Fibroblast of villous mesenchyme (primary cell): ENCODE results near the gene LILRB3. TPM values are rescaled to one million over a fixed set of nuclear protein-coding genes. Genes with fewer than 3 reads are reported as not detected.
"Not testable (repeated sequence)": the region's sequence is repeated elsewhere in the genome, so short reads cannot be mapped to it uniquely, and the experiment has no call there.

Experiments
- DNase-seq: peaks from one replicate; pipeline ENCODE4 v3.0.0-alpha.2; 2010; ENCODE audit warnings: low read depth
- H3K4me3 ChIP-seq: 2 replicates; pipeline ENCODE4 v1.5.1; 2011; ENCODE audit warnings: low read depth, mild to moderate bottlenecking, low read length
- CTCF ChIP-seq: IDR thresholded peaks from 2 replicates; pipeline ENCODE4 v1.5.1; 2012; ENCODE audit warnings: low read depth, mild to moderate bottlenecking, low read length; ENCODE audit not compliant: insufficient read depth
- total RNA-seq: library from RNA; depleted of rRNA; stranded (reverse); fragments of >200 nt; gene quantifications from 2 replicates; pipeline ENCODE4 v1.2.3, GENCODE V29; 2012

LILRB3 gene
- total RNA-seq, 1 donor = not detected

DNA sequence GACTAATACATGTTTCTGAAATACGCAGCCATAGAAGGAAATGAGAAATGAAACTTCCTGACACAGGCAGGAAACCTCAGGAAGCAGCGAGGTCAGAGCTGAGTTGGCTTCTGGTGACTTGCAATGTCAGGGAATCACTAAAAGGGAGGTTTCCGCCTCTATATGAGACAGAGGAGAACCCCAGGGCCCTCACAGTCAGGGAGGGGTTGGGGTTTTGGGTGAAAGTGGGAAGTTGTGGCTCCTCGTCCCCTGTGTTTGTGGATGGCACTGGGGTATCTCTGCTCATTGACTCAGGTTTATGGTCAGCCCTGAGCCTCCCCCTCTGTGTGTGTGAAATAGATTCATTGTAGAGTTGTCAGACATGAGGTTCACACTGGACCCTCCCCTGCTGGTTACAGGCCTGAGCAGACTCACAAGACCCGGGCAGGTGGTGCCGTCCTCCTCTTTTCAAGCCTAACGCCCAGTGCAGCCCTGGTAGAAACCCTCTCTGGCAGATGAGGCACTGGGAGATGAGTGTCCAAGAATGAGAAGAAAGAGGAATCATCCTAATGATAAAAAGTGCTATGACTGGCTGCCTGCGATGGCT, 25.3 kb upstream of the LILRB3 start:
- no peak for DNase-seq

DNA sequence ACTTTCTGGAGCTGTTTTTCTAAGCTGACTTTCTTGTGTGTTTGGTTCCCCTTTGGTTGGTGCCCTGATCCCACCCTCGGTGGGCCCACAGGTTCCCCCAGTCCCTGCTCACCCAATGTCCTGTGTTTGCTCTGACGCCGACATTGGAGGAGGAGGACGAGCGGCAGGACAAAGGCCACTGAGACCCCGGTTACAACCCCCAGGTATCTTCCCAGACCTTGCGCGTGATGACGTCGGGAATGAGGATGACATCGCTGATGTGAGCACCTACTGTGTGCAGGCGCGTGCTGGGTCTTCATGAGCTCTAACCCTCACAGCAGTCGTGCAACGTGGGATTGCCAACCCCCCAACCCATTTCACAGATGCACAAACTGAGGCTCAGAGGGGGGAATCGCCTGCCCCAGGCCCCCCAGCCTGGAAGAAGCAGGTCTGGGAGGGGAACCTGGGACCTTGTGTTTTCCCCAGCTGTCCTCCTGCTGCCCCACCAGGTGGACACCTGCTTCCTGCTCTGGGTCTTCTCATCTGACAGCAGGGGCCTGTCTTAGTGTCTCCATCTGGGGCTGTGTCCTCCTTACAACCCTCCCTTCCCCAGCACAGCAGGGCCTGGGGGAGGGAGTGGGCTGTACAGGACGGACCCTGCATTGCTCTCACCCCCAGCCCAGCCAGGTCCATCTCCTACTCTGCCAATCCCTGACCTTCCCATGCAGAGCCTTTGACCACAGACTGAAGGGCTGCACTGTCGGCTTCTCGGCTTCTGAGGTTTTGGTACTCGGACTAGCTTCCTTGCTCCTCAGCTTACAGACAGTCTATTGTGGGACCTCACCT, 24.5 kb upstream of the LILRB3 start:
- TF ChIP-seq CTCF = no peak
- H3K4me3 ChIP-seq = no peak overlapping the region
- DNase-seq = no peak

More for the DNA sequence above, 25.3 kb upstream of the LILRB3 start:
- no peak overlapping the region for H3K4me3 ChIP-seq
- no peak for TF ChIP-seq CTCF

DNA sequence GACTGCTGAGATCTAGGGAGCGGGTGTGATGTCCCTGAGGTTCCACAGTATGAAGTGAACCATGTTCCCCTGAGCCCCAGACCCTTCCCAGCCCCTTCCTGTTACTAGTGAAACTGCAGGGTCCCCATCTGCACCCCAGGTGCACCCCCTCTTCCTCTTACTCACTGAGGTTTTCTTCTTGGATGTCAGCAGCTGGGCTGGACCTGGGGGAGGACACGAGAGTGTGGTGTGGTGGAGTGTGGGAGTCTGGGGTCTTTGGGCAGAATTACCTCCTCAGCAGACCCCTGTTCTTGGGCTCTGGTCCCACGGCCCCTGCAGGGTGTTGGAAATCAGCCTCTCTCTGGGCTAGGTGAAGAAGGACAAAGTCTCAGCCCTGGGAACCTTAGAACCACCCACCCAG, 23.1 kb upstream of the LILRB3 start:
- no peak overlapping the region for H3K4me3 ChIP-seq
- TF ChIP-seq CTCF = no peak
- no peak for DNase-seq

- H3K4me3 ChIP-seq, DNase-seq: not testable (repeated sequence)
Measured at GRCh38 chr19:54243809-54244208, 21.0 kb upstream of the LILRB3 start.

- not testable (repeated sequence) for DNase-seq, H3K4me3 ChIP-seq
Measured at GRCh38 chr19:54242646-54243045, 19.8 kb upstream of the LILRB3 start, which contains the start of gene LILRA6. Gene LILRA6, minus strand, starts transcription at chr19:54242790.

DNA sequence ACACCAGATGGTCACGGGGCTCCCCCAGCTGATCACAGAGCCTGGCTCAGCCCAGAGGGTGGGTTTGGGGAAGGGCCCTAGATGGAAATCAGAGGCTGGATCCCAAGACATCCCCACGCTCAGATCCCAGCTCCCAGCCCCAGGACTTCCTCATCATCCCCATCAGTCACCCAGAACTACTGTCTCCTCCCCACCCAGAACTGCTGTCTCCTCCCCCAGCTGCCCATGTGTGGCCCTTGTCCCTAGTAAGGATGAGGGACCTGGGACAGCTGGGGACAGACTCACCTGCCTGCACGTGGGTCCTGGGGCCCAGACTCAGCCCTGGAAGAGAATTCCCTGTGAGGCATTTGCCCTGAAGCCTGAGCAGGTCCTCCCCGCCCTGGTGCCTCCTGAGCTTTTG, 19.4 kb upstream of the LILRB3 start:
- not testable (repeated sequence) for H3K4me3 ChIP-seq, DNase-seq

GRCh38 chr19:54240372-54241336, 17.8 kb upstream of the LILRB3 start:
- not testable (repeated sequence) for H3K4me3 ChIP-seq, DNase-seq

DNA sequence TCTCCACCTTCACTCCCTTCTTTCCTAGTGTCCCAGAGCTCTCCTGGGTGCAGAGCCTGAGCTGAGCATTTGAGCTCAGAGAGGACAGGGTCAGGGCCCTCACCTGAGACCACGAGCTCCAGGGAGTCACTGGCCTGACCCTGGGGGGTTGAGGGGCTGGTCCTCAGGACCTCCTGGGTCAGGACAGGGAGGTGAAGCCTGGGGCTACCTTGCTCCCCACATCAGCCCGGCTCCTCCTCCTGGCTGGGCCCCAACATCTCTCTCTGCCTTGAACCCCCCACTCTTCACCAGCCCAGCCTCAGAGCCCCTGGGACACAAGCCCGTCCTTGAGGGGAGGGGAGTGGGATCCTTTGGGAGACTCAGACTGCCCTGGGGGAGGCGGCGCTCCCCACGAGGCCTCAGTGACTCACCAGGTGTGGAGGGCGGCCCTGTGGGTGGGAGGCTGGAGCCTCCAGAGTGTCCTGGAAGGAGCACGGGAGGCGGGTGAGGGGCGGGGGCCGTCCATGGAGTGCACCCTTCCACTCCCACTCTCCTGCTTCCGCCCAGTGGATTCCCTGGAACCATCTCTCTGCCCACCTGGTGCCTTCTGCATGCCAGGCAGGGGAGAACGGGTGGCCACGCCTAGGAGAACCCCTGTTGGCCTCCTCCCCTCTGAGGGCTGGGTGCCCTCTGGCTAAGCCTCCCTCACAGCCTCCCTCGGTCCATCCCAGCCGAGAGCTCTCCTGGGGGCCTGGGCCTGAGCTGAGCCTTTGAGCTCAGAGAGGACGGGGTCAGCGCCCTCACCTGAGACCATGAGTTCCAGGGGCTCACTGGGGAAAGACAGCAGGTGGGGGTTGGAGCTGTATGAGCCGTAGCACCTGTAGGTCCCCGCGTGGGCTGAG, 16.9 kb upstream of the LILRB3 start:
- H3K4me3 ChIP-seq, DNase-seq: not testable (repeated sequence)

DNA sequence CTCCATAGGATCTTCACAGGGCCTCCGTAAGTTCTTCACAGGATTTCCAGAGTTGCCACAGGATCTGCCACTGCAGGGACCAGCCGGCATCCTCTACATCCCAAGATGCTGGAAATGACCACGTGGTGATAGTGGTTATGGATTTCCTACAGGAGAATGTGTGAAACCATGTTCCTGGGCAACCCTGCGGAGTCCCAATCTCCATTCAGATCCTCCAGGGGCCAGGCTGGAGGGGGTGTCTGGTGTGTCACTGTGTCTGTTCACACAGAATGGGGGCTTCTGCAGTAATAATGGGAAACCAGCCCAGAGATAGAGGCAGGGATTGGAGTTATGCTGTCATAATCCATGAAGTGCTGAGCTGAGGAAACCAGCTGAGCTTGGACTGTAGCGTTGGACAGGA, 11.1 kb upstream of the LILRB3 start:
- H3K4me3 ChIP-seq = no peak overlapping the region
- no peak for TF ChIP-seq CTCF
- no peak for DNase-seq
